ENCODE measurements around the gene ASH1L. TPM values are rescaled to one million over a fixed set of nuclear protein-coding genes. Genes with fewer than 3 reads are reported as not detected.

Gene ASH1L
- total and polyA plus RNA-seq, 3 donors from 2014 or later: 20.6 to 93.0 (median 87.6) TPM

DNA sequence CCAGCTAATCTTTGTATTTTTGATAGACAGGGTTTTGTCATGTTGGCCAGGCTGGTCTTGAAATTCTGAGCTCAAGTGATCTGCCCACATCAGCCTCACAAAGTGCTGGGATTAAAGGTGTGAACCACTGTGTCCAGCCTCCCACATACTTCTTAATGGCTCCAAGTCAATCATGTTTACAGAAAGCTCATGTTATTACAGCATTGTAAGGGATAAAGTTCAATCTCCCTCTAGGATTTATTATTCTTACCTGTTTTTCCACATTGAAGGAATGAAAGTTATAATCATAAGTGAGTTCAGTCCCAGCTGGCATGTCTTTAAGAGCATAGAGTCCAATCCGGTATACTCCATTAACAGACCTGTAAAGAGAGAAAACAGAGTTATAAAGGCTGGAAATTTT is 202.6 kb downstream of the ASH1L start:
- TF ChIP-seq, protein P1, sequence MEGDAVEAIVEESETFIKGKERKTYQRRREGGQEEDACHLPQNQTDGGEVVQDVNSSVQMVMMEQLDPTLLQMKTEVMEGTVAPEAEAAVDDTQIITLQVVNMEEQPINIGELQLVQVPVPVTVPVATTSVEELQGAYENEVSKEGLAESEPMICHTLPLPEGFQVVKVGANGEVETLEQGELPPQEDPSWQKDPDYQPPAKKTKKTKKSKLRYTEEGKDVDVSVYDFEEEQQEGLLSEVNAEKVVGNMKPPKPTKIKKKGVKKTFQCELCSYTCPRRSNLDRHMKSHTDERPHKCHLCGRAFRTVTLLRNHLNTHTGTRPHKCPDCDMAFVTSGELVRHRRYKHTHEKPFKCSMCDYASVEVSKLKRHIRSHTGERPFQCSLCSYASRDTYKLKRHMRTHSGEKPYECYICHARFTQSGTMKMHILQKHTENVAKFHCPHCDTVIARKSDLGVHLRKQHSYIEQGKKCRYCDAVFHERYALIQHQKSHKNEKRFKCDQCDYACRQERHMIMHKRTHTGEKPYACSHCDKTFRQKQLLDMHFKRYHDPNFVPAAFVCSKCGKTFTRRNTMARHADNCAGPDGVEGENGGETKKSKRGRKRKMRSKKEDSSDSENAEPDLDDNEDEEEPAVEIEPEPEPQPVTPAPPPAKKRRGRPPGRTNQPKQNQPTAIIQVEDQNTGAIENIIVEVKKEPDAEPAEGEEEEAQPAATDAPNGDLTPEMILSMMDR (IDR thresholded peaks at IDR 0.05): no peak
- no peak for TF ChIP-seq POLR2A (IDR thresholded peaks at IDR 0.05)
- no peak for DNase-seq
- H3K36me3 ChIP-seq (ENCODE audit: low read depth, missing control alignments): no peaks in the 10 kb centered on the region
- H3K27me3 ChIP-seq: no peaks in the 10 kb centered on the region
- H3K27ac ChIP-seq: no peak overlapping the region
- H3K4me1 ChIP-seq: no peaks in the 10 kb centered on the region
- intact Hi-C loops (cut with DNase I; ENCODE audit: low total_unique reads): no loop called here
- H3K4me3 ChIP-seq: no peak overlapping the region
- no peaks in the 10 kb centered on the region for H3K9me3 ChIP-seq
- WGBS, 2 donors: 91 to 97% methylated on average over 1 of the region's 1 CpG

DNA sequence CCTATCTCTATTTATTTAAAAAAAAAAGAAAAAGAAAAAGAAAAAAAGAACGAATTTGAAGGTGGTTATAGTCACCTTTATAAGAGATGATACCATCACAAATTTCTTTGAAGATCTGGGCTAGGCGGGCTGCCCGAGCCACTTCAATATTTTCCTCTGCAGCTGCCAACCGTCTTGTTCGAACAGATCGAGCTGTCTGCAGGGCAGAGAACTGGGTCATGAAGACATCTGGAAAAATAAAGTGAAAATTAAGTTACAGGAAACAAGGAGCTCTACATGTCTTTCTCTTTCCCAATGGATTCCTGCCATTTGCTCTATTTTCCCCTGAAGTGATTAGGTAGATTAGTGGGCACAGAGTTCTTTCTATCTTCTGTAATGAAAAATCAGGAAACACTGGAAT is 210.0 kb downstream of the ASH1L start:
- intact Hi-C loops (cut with DNase I; ENCODE audit: low total_unique reads): no loop called here
- no peak overlapping the region for H3K4me3 ChIP-seq
- H3K4me1 ChIP-seq: no peaks in the 10 kb centered on the region
- DNase-seq: no peak
- no peak overlapping the region for H3K27ac ChIP-seq
- H3K27me3 ChIP-seq: no peaks in the 10 kb centered on the region
- 69 to 78% methylated on average over 6 of the region's 6 CpGs for WGBS, 2 donors
- TF ChIP-seq POLR2A (IDR thresholded peaks at IDR 0.05): no peak
- TF ChIP-seq, protein P1 (IDR thresholded peaks at IDR 0.05): no peak
- H3K9me3 ChIP-seq: no peaks in the 10 kb centered on the region
- no peaks in the 10 kb centered on the region for H3K36me3 ChIP-seq (ENCODE audit: low read depth, missing control alignments)

DNA sequence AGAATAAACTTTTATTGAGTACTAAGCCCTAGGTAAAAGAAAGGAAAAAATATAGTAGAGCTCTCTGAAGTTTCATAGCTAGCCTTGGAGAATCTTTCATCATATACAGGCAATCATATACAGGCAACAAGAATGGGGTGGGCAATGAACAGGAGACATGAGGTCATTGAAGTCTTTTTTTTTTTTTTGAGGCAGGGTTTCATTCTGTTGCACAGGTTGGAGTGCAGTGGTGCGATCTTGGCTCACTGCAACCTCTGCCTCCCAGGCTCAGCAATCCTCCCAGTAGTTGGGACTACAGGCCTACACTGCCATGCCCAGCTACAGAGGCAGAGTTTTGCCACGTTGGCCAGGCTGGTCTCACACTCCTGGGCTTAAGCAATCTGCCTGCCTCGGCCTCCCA is 219.8 kb downstream of the ASH1L start:
- TF ChIP-seq POLR2A (IDR thresholded peaks at IDR 0.05): no peak
- TF ChIP-seq, protein P1 (IDR thresholded peaks at IDR 0.05): no peak
- no peaks in the 10 kb centered on the region for H3K36me3 ChIP-seq (ENCODE audit: low read depth, missing control alignments)
- no peak overlapping the region for H3K4me3 ChIP-seq
- WGBS, 2 donors: 83 to 93% methylated on average over 3 of the region's 3 CpGs
- intact Hi-C loops (cut with DNase I; ENCODE audit: low total_unique reads): no loop called here
- H3K27ac ChIP-seq: no peak overlapping the region
- H3K4me1 ChIP-seq: no peaks in the 10 kb centered on the region
- H3K27me3 ChIP-seq: no peaks in the 10 kb centered on the region
- no peak for DNase-seq
- H3K9me3 ChIP-seq: no peaks in the 10 kb centered on the region

DNA sequence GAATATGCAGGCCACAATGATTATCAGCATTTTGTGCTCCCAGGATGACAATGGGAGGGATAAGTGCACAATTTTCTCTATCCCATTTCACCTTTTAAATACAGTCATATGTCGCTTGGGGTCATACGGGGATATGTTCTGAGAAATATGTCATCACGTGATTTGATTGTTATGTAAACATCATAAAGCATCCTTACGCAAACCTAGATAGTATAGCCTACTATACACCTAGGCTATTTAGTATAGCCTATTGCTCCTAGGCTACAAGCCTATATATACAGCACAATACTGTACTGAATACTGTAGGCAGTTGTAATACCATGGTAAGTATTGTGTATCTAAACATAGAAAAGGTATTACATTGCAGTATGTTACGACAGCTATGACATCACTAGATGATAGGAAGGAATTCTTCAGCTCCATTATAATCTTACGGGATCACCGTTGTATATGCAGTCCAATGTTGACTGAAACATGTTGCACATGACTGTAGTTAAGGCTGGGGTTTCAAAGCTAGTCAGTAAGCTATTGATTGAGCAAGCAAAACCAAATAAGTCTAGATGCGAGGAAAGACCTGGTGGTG is 223.0 kb downstream of the ASH1L start:
- H3K4me3 ChIP-seq: no peak overlapping the region
- no peaks in the 10 kb centered on the region for H3K27me3 ChIP-seq
- no peaks in the 10 kb centered on the region for H3K36me3 ChIP-seq (ENCODE audit: low read depth, missing control alignments)
- no peak overlapping the region for H3K27ac ChIP-seq
- TF ChIP-seq, protein P1 (IDR thresholded peaks at IDR 0.05): no peak
- TF ChIP-seq POLR2A (IDR thresholded peaks at IDR 0.05): no peak
- intact Hi-C loops (cut with DNase I; ENCODE audit: low total_unique reads): no loop called here
- H3K4me1 ChIP-seq: no peaks in the 10 kb centered on the region
- no peak for DNase-seq
- 89 to 95% methylated on average over 8 of the region's 8 CpGs for WGBS, 2 donors
- no peaks in the 10 kb centered on the region for H3K9me3 ChIP-seq

DNA sequence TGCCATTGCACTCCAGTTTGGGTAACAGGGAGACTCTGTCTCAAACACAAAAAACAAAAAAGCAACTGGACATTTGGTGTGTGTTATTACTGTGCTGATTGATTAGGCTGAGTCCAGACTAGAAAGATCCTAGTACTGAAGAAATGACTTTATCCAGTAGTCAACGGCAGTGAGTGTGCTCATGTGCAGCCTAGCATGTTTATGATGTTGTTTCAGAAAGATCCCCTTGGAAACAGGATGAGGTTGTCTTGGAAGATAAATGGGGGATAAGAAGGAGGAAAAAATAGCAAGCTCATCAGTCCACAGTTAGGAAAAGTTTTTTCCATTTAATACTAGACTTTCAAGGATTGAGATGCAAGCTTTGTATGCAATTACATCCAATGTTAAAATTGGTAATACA is 227.6 kb downstream of the ASH1L start:
- TF ChIP-seq, protein P1 (IDR thresholded peaks at IDR 0.05): no peak
- no peak for TF ChIP-seq POLR2A (IDR thresholded peaks at IDR 0.05)
- Histone ChIP-seq H3K4me3 (no peak overlapping the region), H3K4me1 (no peaks in the 10 kb centered on the region), H3K27me3 (no peaks in the 10 kb centered on the region), H3K36me3 (ENCODE audit: low read depth, missing control alignments) (no peaks in the 10 kb centered on the region), H3K9me3 (no peaks in the 10 kb centered on the region), H3K27ac (no peak overlapping the region)
- 55 to 60% methylated on average over 1 of the region's 1 CpG for WGBS, 2 donors
- intact Hi-C loops (cut with DNase I; ENCODE audit: low total_unique reads): no loop called here
- no peak for DNase-seq
